ENCODE measurements around the gene EHMT1. TPM values are rescaled to one million over a fixed set of nuclear protein-coding genes. Genes with fewer than 3 reads are reported as not detected.
"Not testable (repeated sequence)": the region's sequence is repeated elsewhere in the genome, so short reads cannot be mapped to it uniquely, and the experiment has no call there.

The EHMT1 gene
- total RNA-seq, 1 donor from 2014 or later = 52.3 TPM

- not testable (repeated sequence) for DNase-seq
These were observed 191.1 kb downstream of the EHMT1 start for GRCh38 chr9:137809726-137810450.

GRCh38 chr9:137811283-137811870, 192.6 kb downstream of the EHMT1 start:
- DNase-seq = no peak

- DNase-seq = no peak
These were observed 193.7 kb downstream of the EHMT1 start for GRCh38 chr9:137812356-137813023.

- DNase-seq = no peak
These were observed 194.4 kb downstream of the EHMT1 start for GRCh38 chr9:137813167-137813566.

GRCh38 chr9:137813651-137814415, 195.0 kb downstream of the EHMT1 start:
- DNase-seq = no peak

GRCh38 chr9:137814436-137814835, 195.6 kb downstream of the EHMT1 start:
- DNase-seq = no peak

GRCh38 chr9:137814841-137815240, 196.0 kb downstream of the EHMT1 start:
- no peak for DNase-seq

- DNase-seq = no peak
These were observed 196.8 kb downstream of the EHMT1 start for GRCh38 chr9:137815256-137816255.

GRCh38 chr9:137816531-137817235, 197.9 kb downstream of the EHMT1 start:
- DNase-seq = no peak

GRCh38 chr9:137817236-137818200, 198.7 kb downstream of the EHMT1 start:
- no peak for DNase-seq

GRCh38 chr9:137818286-137818685, 199.5 kb downstream of the EHMT1 start:
- no peak for DNase-seq

- no peak for DNase-seq
These were observed 201.5 kb downstream of the EHMT1 start for GRCh38 chr9:137820161-137820855.

GRCh38 chr9:137823986-137824771, 205.4 kb downstream of the EHMT1 start:
- DNase-seq = no peak

- DNase-seq = no peak
These were observed 206.7 kb downstream of the EHMT1 start for GRCh38 chr9:137825324-137825989.

- no peak for DNase-seq
These were observed 209.2 kb downstream of the EHMT1 start for GRCh38 chr9:137827908-137828526.

- no peak for DNase-seq
These were observed 209.9 kb downstream of the EHMT1 start for GRCh38 chr9:137828527-137829259.
